ENCODE results near the gene SRPX.

- TF ChIP-seq CTCF (IDR thresholded peaks at IDR 0.05; ENCODE audit: insufficient read depth, low read length, poor library complexity, severe bottlenecking) (no peak), EZH2phosphoT487 (conservative IDR thresholded peaks at IDR 0.05; ENCODE audit: low read length) (no peak)
These were observed 11.5 kb upstream of the SRPX start for GRCh38 chrX:38232079-38232686.
